GM12891 (cell line): Measurements from ENCODE around the gene PIGQ.

Experiments
- DNase-seq: peaks from one replicate; pipeline ENCODE4 v3.0.0; 2011; ENCODE audit warnings: low spot score; ENCODE audit not compliant: insufficient read length
- FAIRE-seq: peaks from 2 replicates; lab custom pipeline; 2011; peaks lifted over from hg19 to GRCh38; lab: Jason Lieb, UNC
- PAX5 ChIP-seq: IDR thresholded peaks from 2 replicates; pipeline ENCODE4 v1.6.1; 2011; ENCODE audit warnings: low read length, moderate library complexity, mild to moderate bottlenecking; ENCODE audit not compliant: insufficient read depth, severe bottlenecking
- POLR2A ChIP-seq: IDR thresholded peaks from 2 replicates; pipeline ENCODE4 v1.6.1; 2011; ENCODE audit warnings: low read depth, low read length, control low read depth
- POLR2AphosphoS5 ChIP-seq: IDR thresholded peaks from 2 replicates; pipeline ENCODE4 v1.6.1; 2011; ENCODE audit warnings: low read depth, low read length, control low read depth
- POU2F2 ChIP-seq: IDR thresholded peaks from 2 replicates; pipeline ENCODE4 v1.6.1; 2011; ENCODE audit warnings: low read depth, mild to moderate bottlenecking, control low read depth, low read length, moderate library complexity
- SPI1 ChIP-seq: IDR thresholded peaks from 2 replicates; pipeline ENCODE4 v1.6.1; 2011; ENCODE audit warnings: low read depth, low read length, control low read depth
- TAF1 ChIP-seq: IDR thresholded peaks from 2 replicates; pipeline ENCODE4 v1.6.1; 2011; ENCODE audit warnings: low read depth, low read length, control low read depth

Gene PIGQ

DNA sequence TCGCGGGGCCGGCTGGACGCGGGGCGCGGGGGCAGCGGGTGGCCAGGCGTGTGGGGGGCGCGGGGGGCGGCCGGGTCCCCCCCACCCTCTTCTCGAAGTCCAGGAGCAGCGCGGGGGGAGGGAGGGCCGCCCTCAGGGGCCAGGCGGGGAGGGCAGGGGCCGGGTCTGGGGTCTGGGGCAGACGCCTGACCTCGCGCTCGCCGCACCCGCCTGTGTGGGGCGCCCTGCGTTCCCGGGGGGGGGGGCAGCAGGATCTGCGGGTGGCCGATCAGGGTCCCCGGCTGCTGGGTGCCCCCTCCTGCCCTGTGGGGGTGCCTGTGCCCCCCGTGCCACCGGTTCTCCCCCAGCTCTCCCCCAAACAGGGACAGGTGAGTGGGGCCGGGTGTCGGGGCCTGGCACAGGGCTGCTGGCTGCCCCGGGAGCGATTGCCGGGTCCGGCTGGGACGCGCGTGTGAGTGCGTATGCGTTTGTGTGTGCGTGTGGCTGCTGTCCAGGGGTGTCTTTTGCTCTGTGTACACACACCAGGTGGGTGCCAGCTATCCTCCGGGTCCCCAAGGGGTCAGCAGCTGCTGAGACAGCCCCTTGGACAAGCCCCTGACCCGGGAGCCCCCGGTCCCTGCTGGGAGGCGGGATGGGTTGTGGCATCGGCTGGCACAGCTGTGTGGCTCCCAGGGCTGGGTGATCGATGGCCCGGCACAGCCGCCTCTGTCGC is 8.9 kb upstream of the PIGQ start:
- FAIRE-seq, result no peak
- no peak for DNase-seq
- TF ChIP-seq PAX5 (no peak), SPI1 (no peak), POU2F2 (no peak), TAF1 (no peak), POLR2AphosphoS5 (no peak), POLR2A (no peak)

DNA sequence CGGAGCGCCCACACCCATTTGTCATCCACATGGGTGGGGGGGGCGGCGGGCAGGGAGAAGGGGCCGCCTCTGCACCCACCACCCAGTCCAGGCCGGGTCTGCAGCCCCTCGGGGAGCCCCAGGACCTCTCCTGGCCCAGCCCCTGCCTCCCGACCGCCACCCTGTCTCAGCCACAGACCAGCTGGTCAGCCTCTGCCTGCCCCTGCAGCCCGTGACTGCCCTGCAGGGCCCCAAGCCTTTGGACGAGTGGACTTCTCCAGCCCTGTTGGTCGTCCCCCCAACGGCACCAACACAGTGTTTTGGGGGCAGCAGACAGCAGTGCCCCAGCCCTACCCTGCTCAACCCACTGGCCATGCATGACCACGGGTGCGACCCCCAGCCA is 8.4 kb upstream of the PIGQ start:
- no peak for DNase-seq
- TF ChIP-seq PAX5 (no peak), TAF1 (no peak), POU2F2 (no peak), POLR2A (no peak), POLR2AphosphoS5 (no peak), SPI1 (no peak)
- no peak for FAIRE-seq

DNA sequence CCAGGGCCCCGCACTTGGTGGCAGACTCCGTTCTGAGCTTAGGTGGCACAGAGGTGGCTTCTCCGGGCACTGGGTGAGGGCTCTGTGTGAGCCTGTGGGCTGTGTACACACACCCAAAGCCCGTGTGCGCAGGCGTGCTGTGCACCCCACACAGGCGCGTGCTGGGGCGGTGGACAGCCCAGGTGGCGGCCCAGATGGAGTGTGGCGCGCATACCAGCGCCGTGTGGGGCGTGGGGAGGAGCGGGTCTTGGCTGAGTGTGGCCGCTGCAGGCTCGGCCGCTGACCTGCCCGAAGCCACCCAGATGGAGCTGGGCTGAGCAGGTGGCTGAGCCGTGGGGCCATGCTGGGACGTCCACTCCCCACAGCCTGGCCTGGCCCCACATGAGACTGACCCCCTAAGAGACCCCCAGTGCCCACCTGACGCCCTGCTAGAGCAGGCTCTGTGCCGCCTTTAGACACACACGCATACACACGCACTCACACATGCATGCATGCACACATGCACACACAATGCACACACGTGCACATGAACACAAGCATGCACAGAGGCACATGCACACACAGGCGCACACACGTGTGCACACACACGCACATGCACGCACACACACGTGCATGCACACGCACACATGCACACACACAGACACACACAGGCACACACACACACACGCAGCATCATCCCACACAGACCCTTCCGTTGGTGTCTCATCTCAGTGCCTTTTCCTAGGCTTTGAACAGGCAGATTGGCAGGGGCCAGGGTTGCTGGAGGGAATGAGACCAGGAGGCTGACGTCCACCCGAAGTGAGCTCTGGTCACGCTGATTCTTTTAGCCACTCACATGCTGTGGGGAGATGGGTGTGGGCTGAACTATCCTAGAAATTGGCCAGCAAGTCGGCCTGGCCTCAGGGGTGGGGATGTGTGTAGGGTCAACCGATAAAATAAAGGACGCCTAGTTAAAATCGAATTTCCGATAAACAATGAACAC is 7.5 kb upstream of the PIGQ start:
- DNase-seq (no peak), FAIRE-seq (no peak)
- TF ChIP-seq POU2F2, result no peak

DNA sequence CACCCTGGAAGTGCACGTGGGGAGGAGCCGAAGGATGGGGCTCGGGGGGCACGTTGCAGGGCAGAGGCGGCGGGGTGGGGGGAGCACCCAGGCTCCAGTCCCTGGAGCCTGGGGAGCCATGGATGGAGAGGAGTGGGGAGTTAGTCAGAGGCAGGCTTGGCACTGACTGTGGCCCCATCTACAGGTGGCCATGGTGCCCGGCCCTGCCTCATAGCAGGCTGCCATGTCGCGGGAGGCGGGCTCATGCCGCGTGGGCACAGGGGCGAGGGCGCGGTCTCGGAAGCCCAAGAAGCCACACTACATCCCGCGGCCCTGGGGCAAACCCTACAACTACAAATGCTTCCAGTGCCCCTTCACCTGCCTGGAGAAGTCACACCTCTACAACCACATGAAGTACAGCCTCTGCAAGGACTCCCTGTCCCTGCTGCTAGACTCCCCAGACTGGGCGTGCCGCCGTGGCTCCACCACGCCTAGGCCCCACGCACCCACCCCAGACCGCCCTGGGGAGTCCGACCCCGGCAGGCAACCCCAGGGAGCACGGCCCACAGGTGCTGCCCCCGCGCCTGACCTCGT is 6.6 kb upstream of the PIGQ start:
- no peak for FAIRE-seq
- TF ChIP-seq TAF1, result no peak
- no peak for TF ChIP-seq POLR2A
- no peak for TF ChIP-seq PAX5
- TF ChIP-seq POU2F2, result no peak
- TF ChIP-seq POLR2AphosphoS5, result no peak
- TF ChIP-seq SPI1, result no peak
- no peak for DNase-seq

DNA sequence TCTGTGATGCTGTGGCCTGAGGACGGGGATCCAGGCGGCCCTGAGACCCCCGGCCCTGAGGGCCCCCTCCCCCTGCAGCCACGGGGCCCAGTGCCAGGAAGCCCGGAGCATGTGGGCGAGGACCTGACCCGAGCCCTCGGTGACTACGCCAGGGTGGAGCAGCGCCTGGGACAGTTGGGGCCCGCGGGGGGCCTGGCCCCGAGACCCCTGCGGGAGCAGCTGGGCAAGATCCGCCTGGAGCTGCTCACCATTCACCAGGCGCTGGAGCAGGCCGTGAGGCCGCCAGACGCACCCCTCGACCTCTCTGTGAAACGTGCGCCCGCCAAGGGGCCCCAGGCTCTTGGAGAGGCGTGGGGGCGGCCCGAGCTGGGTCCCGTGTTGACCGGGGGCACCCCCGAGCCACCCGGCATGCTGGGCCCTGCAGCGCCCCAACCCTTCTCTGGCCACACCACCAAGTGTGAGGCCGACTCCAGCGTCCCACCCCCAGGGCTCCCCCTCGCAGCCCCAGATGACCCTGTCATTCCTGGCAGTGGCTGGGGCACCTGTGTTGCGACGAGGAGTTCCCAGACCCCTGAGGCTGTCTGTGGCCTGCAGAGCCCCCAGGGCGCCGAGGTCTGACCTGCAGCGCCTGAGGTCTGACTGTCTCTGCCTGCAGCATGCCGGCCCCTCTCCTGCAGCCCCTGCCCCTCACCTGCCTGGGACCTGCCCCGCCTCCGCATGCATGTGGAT is 4.9 kb upstream of the PIGQ start:
- FAIRE-seq (no peak), DNase-seq (no peak)
- TF ChIP-seq POLR2AphosphoS5 (no peak), POLR2A (no peak), SPI1 (no peak), PAX5 (no peak), POU2F2 (no peak), TAF1 (no peak)

DNA sequence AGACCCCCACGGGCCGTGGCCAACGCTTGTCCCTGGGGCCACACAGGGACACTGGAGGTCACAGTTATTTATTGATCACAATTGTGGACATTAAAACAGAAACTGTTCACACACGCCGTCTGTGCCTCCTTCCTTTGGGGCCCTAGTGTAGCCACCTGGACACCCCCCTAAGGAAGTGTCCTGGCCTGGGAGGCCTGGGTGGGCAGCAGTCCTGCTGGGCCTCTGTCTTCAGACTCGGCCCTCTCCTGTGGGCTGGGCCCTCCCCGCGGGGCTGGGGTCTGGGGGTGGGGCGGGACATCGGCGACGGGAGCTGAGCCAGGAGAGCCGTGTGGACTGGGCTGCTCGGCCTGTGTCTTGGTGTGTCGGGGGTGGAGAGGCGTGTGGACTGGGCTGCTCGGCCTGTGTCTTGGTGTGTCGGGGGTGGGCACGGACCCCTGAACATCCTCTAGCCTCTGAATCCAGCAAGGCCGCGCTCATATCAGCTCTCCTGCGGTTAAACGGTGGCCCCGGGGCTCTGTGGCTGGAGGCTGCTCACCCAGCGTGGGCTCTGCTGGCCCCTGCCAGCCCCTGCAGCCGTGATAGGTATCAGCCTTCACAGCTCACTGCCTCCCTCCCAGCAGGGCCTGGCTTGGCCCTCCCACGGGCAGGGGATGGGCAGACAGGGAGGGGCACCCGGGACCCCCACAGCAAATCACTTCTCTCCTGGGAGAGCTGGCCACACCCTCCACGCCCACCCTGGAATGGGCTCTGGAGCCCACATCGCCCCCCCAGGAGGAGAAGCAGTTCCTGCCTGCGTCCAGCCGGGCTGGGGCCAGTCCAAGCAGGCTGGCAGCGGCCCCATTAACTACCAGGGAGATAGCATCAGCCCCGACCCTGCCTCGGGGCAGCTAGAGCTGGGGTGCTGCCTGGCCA is 4.1 kb upstream of the PIGQ start:
- FAIRE-seq (no peak), DNase-seq (no peak)
- TF ChIP-seq POLR2AphosphoS5, result no peak
- TF ChIP-seq PAX5, result no peak
- no peak for TF ChIP-seq TAF1
- no peak for TF ChIP-seq POU2F2
- TF ChIP-seq SPI1, result no peak
- TF ChIP-seq POLR2A, result no peak

DNA sequence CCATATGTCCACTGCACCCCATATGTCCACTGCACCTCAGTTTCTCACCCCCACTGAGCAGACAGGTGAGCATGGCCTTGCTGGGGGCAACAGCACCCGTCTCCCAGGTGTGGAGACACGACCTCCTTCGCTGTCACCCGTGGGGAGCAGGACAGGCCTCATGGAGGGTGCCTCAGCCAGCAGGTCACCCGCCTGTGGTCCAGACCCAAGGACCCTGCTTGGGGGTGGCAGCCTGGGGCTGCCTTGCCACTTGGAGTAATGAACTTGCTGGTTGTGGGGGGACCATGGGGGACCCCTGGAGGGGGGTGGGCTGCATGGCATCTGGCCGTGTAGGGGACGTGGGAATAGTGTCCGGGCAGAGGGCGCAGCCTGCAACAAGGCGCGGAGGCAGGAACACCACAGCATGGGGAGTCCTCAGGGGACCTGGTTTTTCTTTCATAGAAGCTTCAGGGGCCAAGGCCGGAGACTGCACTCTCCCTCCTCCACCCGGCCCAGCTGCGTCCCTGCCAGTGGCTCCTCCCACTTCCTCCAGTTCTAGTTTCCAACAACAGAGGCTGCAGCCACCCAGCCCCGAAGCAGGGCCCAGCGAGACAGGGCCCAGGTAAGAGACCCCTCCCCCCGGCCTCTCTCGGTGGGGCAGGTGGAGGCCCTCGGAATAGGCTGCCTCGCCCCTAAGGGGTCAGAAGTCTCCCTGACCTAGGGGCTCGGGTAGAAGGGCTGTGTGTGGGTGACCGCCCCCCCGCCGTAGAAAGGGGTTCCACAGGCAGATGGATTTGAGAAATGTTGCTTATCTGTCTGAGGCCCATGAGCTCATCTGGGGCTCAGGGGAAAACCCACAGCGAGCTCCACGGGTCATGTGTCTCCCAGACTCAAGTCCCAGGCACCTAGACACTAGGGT is 3.0 kb upstream of the PIGQ start, which contains the start of gene NHLRC4:
TSS of gene NHLRC4 (plus strand) at position 531 of the 898 bp plus-strand sequence. CDS start 1,043 bp downstream, outside the sequence.
- DNase-seq (peak; percentile 97), FAIRE-seq (peak; percentile 94)
- peak; percentile 65 for TF ChIP-seq SPI1
- TF ChIP-seq POLR2AphosphoS5, result no peak
- TF ChIP-seq PAX5, result no peak
- no peak for TF ChIP-seq POU2F2
- 0 out of 2 replicates have a peak, but pooled peaks have one; percentile 16 for TF ChIP-seq POLR2A
- 0 out of 2 replicates have a peak, but pooled peaks have one; percentile 30 for TF ChIP-seq TAF1

DNA sequence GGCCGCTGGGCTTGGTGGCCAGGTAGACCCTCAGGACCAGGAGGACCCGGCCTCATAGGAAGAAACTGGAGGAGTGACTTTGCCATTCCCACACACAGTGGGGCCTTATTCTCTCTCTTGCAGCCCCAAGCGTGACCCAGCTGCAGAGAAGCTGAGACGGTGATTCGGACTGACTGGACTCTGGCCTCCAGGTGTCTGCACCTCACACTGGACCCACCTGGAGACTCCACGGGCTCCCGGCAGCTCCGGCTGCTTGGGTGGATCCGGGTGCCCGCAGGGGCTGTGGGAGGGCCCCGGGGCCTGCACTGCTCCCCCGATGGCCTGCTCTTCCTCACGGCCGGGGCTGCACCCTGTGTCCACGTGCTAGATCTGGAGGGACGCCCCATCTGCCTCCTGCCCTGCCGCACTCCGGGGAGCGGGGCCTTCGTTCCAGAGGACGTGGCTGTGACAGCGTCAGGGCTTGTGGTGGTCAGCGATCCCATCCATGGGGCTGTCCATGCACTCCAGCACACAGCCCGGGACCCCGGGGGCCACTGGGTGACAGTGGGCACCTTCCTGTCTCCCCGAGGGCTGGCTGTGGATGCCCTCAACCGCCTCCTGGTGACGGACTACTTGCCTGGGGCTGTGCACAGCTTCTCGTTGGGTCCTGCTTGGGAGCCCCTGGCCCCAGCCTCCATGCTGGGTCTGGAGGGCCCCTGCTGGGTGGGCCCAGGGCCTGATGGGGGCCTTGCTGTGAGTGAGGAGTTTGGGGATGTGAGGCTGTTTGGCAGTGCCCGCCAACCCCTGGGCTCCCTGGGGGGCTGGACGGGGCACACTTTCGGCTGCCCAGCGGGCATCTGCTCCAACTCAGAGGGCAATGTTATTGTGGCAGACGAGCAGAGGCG is 2.2 kb upstream of the PIGQ start:
- TF ChIP-seq SPI1 (no peak), POLR2A (no peak), POU2F2 (no peak), TAF1 (no peak), PAX5 (no peak), POLR2AphosphoS5 (no peak)
- no peak for DNase-seq
- FAIRE-seq, result no peak
